IPS DF 4.7 (cell line): ENCODE data around the gene PHLDB2.

Source experiments
- DNase-seq: peaks from one replicate; pipeline ENCODE4 v3.0.0-alpha.2; 2013; ENCODE audit warnings: low spot score; ENCODE audit errors: extremely low read depth

Gene PHLDB2

DNA sequence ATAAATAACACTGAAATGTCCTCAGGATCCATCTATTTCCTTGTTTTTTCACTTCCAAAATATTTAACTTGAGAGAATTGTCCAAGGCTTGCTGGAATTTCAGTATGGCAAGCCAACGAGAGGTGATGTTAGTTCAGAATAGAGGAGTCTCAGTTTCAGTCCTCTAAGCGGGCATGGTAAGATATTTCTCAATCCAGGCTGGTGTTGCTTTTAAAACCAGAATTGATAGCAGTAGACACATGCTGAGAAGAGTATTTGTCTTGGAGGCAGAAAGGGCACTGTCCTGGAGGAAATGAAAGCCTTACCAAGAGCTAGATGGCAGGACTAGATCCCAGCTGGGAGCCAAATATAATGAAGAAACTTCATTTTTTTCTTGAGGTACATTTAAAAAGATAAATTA lies 23.1 kb downstream of the PHLDB2 start:
- DNase-seq = no peak

DNA sequence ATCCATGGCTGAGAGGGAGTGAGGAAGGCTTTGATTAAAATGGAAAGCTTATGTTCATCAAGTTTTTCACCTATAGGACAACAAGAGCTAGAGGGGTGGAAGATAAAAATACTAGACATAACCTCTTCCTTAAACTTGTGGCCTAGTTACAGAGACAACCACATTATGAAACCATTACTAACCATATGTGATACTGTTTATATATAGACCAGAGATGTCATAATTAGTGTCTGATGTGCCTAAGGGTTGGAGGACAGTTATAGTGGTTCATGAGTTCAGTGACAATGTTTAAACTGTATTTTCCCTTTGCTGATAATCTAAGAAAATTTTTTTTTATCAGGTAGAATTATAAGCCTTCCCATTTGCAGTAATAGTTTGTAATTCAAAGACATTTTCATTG lies 23.7 kb downstream of the PHLDB2 start:
- no peak for DNase-seq

DNA sequence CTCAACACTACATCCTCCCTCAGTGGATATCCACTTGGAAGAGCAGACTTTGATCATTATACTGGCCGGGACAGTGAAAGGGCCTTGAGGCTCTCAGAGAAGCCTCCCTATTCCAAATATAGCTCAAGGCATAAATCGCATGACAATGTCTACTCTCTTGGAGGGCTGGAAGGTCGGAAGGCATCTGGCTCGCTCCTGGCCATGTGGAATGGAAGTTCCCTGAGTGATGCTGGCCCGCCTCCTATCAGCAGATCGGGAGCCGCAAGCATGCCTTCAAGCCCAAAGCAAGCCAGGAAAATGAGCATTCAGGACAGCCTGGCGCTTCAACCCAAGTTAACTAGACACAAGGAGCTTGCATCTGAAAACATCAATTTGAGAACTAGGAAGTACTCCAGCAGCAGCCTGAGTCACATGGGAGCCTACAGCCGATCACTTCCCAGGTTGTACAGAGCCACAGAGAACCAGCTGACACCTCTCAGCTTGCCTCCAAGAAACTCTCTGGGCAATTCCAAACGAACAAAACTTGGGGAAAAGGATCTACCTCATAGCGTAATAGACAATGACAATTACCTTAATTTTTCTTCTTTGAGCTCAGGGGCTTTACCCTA lies 25.4 kb downstream of the PHLDB2 start:
- no peak for DNase-seq

DNA sequence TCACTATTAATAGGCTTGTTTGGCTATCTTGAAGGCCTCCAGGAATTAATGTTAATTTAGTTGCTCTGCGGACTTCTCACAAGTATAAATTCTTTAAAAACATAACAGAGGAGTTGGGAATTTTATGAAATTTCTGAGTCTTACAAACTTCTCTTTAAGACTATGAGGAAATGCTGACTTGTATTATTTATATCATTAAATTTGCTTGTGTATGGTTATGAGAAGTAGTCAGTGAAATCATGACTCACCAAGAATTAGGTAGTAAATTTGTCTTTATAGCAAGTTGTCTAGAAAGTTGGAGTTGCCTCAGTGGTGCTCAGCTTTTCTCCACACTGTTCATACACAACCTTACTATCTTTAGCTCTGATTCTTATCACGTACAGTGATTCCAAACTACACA lies 26.5 kb downstream of the PHLDB2 start:
- no peak for DNase-seq

DNA sequence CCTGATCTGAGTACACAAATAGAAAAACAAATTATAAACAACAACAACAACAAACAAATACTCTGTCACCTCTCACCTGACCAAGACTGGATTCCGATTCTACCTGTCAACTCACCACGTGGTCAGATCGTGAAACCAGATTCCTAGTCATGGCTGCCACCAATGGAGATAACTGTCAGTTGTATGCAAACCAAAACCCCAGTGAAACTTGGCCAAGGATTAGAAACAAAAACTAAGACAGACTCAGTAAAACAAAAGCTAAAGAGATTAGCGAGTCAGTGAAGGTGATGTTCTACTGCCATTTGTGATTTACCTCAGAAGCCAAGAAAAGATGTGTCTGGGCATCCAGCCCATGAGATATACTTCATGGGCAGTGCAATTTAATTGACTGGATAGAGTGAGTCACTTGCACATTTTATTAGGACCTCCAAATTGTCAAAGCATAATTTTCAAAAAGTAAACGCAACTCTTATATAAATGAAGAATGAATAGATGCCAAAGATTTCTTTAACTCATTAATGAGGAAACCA lies 31.1 kb downstream of the PHLDB2 start:
- no peak for DNase-seq

DNA sequence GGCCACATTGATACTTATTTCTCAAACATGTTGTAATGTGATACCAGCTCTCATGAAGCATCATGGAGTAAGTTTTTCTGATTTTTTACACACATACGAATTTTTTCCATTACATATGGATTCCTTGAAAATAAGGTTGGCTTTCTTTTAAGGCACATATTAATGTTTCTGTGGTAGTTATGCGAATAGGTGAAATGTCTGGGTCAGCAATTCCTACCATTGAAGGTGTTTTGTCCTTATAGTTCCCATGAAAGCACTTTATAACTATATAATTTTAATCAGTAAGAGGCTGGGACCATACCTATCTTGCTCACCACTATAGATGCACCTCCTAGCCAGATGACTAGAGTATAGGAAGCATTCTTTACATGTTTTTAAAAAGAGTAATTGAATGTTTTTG lies 33.0 kb downstream of the PHLDB2 start:
- no peak for DNase-seq

DNA sequence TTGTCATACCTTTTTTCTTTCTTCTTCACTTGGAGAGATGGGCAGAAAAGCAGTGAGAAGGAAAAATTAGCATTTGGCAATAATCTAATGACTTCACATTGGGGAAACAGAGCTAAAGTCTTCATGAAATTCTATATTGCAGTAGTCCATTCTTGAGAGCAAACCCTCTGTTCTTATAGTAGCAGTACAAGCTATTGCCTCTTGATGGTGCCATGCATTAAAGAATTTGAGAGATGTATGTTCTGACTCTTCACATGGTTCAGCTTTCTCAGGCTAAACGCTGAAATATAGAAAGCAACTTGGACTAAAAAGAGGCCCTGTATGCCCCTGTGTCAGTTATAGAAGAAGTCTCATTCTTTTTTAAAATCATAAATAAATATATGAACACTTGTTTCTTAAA lies 36.0 kb downstream of the PHLDB2 start:
- DNase-seq = no peak

DNA sequence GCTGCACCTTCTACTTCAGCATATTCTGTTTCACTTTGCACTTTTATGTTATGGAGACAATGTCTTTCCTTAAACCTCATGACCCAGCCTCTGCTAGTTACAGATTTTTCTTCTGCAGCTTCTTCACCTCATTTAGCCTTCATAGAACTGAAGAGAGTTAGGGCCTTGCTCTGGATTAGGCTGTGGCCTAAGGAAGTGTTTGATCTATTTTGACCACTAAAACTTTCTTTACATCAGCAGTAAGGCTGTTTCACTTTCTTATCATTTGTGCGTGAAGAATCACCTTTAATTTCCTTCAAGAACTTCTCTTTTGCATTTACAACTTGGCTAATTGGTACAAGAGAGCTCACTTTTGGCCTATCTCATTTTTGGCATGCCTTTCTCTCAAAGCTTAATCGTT lies 40.9 kb downstream of the PHLDB2 start:
- DNase-seq = no peak

DNA sequence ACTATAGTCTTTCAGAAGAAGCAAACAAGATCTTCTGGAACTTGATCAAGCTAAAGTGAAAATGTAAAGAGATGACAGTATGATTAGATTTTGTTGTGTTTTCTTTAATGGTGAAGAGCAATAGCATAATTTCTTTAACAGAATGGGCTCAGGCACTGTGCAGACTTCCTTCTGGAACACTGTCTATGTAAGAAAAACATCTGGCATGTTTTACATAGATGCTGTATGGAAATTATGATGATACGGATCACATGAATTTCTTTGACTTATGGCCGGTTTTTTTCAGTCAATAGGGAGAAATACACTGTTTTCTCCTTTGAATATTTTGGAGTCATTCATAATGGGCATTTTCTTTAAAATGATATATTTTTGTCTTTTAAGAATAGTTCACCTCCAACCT lies 42.6 kb downstream of the PHLDB2 start:
- DNase-seq = no peak

DNA sequence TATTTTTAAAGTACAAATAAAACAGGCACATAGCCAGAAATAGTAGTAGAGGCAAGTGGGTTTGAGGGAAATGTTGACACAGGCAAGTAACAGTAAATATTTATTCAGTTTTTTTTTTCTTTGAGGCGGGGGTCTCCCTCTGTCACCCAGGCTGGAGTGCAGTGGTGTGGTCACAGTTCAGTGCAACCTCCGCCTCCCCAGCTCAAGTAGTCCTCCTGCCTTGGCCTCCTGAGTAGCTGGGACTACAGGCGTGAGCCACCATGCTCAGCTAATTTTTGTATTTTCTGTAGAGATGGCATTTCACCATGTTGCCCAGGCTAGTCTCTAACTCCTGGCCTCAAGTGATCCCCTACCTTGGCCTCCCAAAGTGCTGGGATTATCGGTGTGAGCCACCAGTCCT lies 43.5 kb downstream of the PHLDB2 start:
- no peak for DNase-seq

DNA sequence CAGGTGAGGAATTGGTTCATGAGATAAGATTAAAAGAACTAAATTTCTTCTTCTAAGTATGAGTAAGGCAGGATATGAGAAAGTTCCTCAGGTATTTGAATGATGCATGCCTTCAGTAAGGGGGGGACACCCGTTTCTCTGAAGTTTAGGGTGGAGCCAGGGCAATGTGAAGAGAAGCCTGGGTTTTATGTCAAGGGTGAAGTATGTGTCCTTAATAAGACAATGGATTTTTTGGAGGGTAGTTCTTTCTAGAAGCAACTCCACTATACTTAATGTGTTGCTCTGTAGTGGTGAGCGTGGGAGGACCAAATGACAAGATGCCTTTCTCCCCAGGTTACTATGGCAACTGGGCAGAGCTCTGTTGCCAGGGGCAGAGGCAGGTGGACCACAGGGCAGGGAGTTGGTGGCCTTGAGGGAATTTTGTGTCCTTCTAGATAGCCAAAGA lies 44.0 kb downstream of the PHLDB2 start:
- no peak for DNase-seq

DNA sequence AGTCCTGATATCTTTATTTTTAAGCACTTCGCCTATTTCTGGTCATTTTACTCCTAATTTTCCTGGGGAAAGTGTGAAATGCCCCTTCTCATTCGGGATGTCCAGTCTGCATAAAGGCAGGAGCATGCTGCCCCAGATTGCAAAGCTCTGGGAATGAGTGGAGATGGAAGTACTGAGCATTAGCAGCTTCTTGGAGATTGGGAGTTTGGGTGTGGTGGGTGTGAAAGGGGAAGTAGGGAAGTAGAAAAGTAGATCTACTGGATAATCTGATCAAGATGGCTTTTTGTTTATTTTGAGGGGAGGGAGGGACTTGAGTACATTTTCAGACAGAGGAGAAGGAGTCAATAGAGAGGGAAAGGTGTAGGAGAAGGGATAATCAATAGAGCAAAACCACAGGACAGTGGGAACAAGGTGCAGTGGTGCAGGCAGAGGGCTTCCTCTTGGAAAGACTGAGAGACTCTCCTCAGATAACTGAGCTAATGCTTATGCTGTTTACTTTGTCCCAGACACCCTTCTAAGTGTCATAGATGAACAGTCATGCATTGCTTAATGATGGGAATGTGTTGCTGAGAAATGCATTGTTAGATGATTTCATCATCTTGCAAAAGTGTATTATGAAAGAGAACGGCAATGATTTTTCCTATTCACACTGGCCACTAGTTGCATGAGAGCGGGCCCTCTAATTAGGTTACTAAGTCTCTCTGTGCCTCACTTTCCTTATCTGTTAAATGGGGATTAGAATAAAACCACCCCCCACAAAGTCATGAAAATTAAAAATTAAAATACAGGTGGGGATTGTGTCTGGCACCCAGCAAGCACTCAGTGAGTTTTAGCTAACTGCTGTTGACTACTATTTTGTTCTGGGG lies 45.5 kb downstream of the PHLDB2 start:
- no peak for DNase-seq

DNA sequence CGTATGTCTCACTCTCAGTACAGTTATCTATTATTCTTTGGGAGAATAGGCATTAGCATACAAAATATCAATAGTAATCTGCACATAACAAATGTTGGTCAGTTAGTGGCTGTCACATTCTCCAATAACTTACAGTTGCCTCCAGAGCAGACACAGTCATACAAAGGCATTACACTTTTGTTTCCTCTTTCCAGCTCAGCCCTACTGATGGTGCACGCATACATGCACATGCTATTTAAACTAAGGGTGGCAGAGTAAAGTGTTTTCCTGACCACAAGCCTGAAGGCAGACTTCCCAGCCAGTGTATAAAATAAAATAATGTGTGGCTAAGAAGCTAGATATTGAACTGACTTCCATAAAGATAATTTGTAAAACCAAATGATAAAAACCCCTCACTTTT lies 47.6 kb downstream of the PHLDB2 start:
- no peak for DNase-seq

DNA sequence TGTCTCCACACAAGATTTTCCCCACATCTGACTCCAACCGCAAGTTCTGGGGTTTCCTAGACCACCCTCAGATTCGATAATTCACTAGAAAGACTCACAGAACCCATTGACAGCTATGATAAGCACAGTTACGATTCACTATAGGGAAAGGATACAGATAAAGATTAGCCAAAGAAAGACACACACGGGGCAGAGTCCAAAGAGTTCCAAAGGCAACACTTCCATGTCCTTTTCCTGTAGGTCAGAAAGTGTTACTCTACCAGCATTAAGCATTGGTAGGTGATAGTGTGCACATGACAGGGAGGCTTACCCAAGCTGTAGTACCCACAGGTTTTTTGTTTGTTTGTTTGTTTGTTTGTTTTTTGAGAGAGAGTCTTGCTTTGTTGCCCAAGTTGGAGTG lies 48.1 kb downstream of the PHLDB2 start:
- no peak for DNase-seq

DNA sequence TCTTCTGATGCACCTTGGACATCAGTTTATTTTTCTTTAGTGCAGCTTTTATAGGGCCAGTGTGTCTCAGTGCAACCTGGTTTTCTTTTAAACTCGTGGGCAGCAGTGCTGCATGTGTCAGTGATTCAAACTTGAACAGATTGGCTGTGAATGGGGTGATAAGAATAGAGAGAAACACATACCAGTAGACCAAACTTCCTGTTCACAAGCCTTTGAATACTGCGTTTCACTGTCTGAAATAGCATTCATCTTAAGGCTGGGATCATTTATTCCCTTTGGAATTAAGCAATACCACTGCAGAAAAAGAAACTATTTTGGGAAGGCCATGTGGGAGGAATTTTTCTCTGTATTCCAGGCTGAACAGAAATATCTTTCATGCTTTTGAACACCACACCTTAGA lies 51.7 kb downstream of the PHLDB2 start:
- DNase-seq = no peak

DNA sequence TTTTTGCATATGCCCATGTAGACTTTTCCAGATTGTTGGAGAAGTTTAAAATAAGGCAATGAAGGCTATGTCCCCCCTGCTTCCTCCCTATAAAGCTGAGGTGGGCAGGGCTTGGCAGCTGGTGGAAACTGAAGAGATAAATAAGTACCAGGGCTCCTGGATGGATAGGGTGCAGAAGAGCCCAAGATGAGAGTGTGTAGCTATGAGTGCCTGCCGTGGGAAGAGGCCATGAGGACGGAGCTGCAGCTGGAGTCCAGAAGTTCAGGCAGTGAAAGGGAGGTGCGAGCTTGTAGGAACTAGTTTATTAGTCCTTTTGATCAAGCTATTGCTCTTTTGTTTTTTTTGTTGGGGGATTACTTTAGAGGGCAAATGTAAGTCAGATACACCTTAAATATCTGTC lies 52.4 kb downstream of the PHLDB2 start:
- no peak for DNase-seq

DNA sequence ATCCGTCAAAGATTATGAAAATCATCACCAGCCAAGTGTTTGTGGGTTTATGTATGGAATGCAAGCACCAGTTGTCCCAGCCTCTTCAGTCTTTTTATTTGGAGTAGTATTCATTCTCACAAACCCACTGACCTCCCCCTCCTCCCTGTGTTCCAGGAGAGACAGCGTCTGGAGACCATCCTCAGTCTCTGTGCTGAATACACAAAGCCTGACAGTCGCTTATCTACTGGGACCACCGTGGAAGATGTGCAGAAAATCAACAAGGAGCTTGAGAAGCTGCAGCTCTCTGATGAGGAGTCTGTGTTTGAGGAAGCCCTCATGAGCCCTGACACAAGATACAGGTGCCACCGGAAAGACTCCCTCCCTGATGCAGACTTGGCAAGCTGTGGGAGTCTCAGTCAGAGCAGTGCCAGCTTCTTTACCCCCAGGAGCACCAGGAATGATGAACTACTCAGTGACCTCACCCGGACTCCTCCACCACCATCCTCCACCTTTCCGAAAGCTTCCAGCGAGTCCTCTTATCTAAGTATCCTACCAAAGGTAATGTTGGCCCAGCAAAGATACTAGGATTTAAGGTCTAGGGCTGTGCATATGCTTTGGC lies 54.2 kb downstream of the PHLDB2 start:
- DNase-seq = no peak

DNA sequence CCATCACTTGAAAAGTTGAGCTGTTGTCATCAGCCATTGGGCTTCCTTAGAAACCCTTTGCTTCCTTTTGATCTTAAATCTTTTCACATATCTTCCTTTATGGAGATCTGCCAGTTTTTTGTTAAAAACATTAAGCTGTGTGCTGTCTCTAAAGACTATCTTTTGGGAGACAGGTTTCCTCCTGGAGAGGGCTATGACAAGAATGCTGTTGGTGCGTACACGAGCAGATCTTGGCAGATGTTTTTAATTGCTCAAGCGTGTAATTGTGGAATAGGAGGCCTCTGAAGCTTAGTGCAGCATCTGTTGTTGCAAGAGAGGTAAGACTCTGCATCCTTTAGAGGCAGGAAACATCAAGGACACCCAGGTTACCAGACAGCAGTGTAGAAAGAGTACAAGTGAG lies 56.8 kb downstream of the PHLDB2 start:
- DNase-seq = no peak

DNA sequence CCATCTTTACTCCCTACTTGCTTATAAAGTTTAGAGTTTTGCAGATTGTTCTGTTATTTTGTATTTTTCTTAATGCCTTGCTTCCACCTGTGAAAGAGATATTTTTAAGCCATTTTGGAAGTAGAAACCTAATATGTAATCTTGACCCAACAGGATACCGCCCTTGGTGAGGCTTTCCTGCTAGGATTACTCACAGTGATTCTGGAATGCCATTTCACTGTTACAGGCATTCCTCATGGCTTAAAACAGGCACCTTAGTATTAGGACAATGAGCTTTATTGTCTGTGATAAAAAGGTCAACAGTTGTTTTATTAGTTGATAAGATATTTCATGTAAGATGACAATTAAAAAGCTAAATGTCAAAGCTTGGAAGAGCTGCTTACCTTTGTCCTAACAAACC lies 58.2 kb downstream of the PHLDB2 start:
- DNase-seq = no peak

DNA sequence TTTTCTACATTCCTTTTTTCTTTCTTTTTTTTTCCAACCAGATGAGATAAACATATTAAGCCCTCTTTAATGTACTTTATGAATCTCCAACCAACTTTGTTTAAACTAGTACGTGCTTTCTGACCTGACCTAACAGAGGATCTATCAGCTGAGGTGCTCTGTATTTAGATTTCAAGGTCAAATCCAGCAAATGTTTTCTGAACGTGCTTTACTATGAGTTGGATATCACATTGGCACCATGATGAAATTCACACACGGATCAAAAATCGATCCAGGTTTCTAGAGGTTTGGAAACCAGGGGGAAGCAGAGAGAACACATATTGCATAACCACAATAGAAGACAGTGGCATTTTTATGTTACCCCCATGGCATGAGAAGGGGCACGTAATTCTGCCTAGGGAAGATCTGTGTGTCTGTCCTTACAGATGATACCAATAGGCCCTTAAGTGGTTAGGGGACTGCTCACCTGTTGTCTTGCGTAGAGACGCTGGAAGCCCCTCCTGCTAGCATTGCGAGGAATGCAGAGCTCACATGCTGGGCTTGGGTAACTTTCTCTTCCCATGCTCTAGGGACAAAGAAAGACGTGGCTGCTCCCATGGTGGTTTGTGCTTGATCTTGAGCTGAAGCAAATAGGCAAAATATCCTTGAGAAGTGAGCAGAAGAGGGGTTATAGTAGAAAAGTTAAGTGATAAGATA lies 60.5 kb downstream of the PHLDB2 start:
- DNase-seq = no peak

DNA sequence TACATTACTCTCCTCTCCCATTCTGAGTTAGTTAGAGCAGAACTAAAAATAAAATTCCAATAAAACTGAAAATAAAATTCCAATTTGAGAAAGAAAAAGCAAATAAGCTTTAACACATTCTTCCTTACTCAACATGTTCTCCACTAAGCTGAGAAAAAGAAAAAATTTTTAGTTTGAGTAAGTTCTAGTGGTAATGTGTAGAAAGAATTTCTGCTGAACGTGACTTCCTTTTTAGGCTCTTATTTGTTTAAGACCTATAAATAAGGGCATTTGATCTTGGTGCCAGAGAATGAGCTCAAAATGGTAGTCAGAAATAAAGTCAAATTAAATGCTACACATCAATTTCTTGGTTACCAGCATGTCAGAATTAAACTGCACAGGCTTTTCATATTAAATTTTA lies 62.1 kb downstream of the PHLDB2 start:
- no peak for DNase-seq
